HUDEP-2 (cell line): ENCODE data around the gene NFIX.

ENCODE experiments used
- DNase-seq, 76 experiments: peaks; one replicate each; lab custom pipeline; 2025; ENCODE audit not compliant: unreplicated experiment in 76 of 76; lab: John Stamatoyannopoulos, UW

NFIX gene

GRCh38 chr19:13099073-13099999 lies 104.1 kb downstream of the NFIX start:
- peak in 66 of 76 experiments; percentile 28 to 84 (median 72) for DNase-seq

GRCh38 chr19:13100031-13100588 lies 104.8 kb downstream of the NFIX start:
- peak in 42 of 76 experiments; percentile 14 to 82 (median 49) for DNase-seq

GRCh38 chr19:13100841-13101589 lies 105.7 kb downstream of the NFIX start:
- peak in 39 of 76 experiments; percentile 16 to 74 (median 48) for DNase-seq

GRCh38 chr19:13101590-13102415 lies 106.5 kb downstream of the NFIX start:
- DNase-seq, result peak in 5 of 76 experiments; percentile 19 to 58 (median 46)

GRCh38 chr19:13102416-13102665 lies 107.1 kb downstream of the NFIX start:
- DNase-seq, result peak in 1 of 76 experiments; percentile 99

GRCh38 chr19:13102666-13103580 lies 107.6 kb downstream of the NFIX start, which contains the start of gene LYL1:
Gene LYL1 (minus strand): TSS chr19:13102858. CDS start chr19:13101171, 1,687 bp downstream.
- peak in 75 of 76 experiments; percentile 64 to 100 (median 99) for DNase-seq

GRCh38 chr19:13103581-13104359 lies 108.5 kb downstream of the NFIX start:
- DNase-seq, result peak in 55 of 76 experiments; percentile 25 to 92 (median 60)

- DNase-seq, result peak in 59 of 76 experiments; percentile 23 to 93 (median 65)
Measured at GRCh38 chr19:13104360-13104847, 109.1 kb downstream of the NFIX start.

- DNase-seq, result no peak
Measured at GRCh38 chr19:13104848-13105711, 109.8 kb downstream of the NFIX start.

- no peak for DNase-seq
Measured at GRCh38 chr19:13109361-13110098, 114.3 kb downstream of the NFIX start.

GRCh38 chr19:13110099-13110610 lies 114.9 kb downstream of the NFIX start:
- no peak for DNase-seq

GRCh38 chr19:13112555-13112954 lies 117.3 kb downstream of the NFIX start:
- DNase-seq, result no peak

- peak in 2 of 76 experiments; percentile 25 to 46 for DNase-seq
Measured at GRCh38 chr19:13115936-13116281, 120.6 kb downstream of the NFIX start.

- peak in 72 of 76 experiments; percentile 66 to 96 (median 90) for DNase-seq
Measured at GRCh38 chr19:13116282-13117175, 121.3 kb downstream of the NFIX start, which contains the start of gene TRMT1. Gene TRMT1 (minus strand): TSS chr19:13116740. CDS start chr19:13116399, 341 bp downstream.

- DNase-seq, result peak in 4 of 76 experiments; percentile 39 to 80 (median 67)
Measured at GRCh38 chr19:13117176-13117771, 122.0 kb downstream of the NFIX start.
